ENCODE data around the gene CALML3. TPM values are rescaled to one million over a fixed set of nuclear protein-coding genes. Genes with fewer than 3 reads are reported as not detected.

CALML3 gene
- total and polyA plus RNA-seq, 4 donors, result 0.02 to 0.11 (median 0.04) TPM; not detected in 1

GRCh38 chr10:5534880-5535856 is 10.4 kb downstream of the CALML3 start:
- WGBS, 2 donors, result 65 to 67% methylated on average over 7 to 8 of the region's 8 CpGs
- ATAC-seq (ENCODE audit: insufficient read depth, low FRiP score), result no peak
- no peak overlapping the region for H3K4me3 ChIP-seq

GRCh38 chr10:5536486-5537081 is 11.8 kb downstream of the CALML3 start:
- no peak overlapping the region for H3K9ac ChIP-seq (ENCODE audit: insufficient read depth in 1 of 2, low read length in 2 of 2)
- no peaks in the 10 kb centered on the region for H3K27me3 ChIP-seq (ENCODE audit: control insufficient read depth in 3 of 3, insufficient read depth in 3 of 3, low read length in 2 of 3)
- H3K4me1 ChIP-seq (ENCODE audit: control insufficient read depth in 5 of 5, insufficient read depth in 5 of 5, low read length in 5 of 5), result no peaks in the 10 kb centered on the region
- DNase-seq (no peak), ATAC-seq (ENCODE audit: insufficient read depth, low FRiP score) (no peak)
- no peak overlapping the region for H3K4me3 ChIP-seq
- no peak overlapping the region for H3K27ac ChIP-seq (ENCODE audit: low read depth in 1 of 2, low read length in 1 of 2)
- WGBS, 2 donors, result 92 to 93% methylated on average over 7 of the region's 7 CpGs
- H3K36me3 ChIP-seq (ENCODE audit: control insufficient read depth in 4 of 4, insufficient read depth in 4 of 4, low read length in 4 of 4), result no peaks in the 10 kb centered on the region
- no peaks in the 10 kb centered on the region for H3K9me3 ChIP-seq (ENCODE audit: control insufficient read depth in 4 of 4, insufficient read depth in 3 of 4, low read length in 3 of 4)
- TF ChIP-seq CTCF (IDR thresholded peaks at IDR 0.05; ENCODE audit: control extremely low read depth, extremely low read depth), result no peak

More at GRCh38 chr10:5534880-5535856, 10.4 kb downstream of the CALML3 start:
- no peaks in the 10 kb centered on the region for H3K36me3 ChIP-seq (ENCODE audit: control insufficient read depth in 4 of 4, insufficient read depth in 4 of 4, low read length in 4 of 4)
- H3K27ac ChIP-seq (ENCODE audit: low read depth in 1 of 2, low read length in 1 of 2), result peak overlapping the region in 1 of 2 donors; percentile 21
- no peak overlapping the region for H3K9ac ChIP-seq (ENCODE audit: insufficient read depth in 1 of 2, low read length in 2 of 2)
- no peak for TF ChIP-seq CTCF (IDR thresholded peaks at IDR 0.05; ENCODE audit: control extremely low read depth, extremely low read depth)
- H3K4me1 ChIP-seq (ENCODE audit: control insufficient read depth in 5 of 5, insufficient read depth in 5 of 5, low read length in 5 of 5), result no peaks in the 10 kb centered on the region
- DNase-seq, result peak in 2 of 3 donors; percentile 4 to 75
- no peaks in the 10 kb centered on the region for H3K27me3 ChIP-seq (ENCODE audit: control insufficient read depth in 3 of 3, insufficient read depth in 3 of 3, low read length in 2 of 3)
- no peaks in the 10 kb centered on the region for H3K9me3 ChIP-seq (ENCODE audit: control insufficient read depth in 4 of 4, insufficient read depth in 3 of 4, low read length in 3 of 4)

- Histone ChIP-seq H3K9ac (ENCODE audit: insufficient read depth in 1 of 2, low read length in 2 of 2) (no peak overlapping the region), H3K9me3 (ENCODE audit: control insufficient read depth in 4 of 4, insufficient read depth in 3 of 4, low read length in 3 of 4) (no peaks in the 10 kb centered on the region), H3K4me3 (no peak overlapping the region), H3K27me3 (ENCODE audit: control insufficient read depth in 3 of 3, insufficient read depth in 3 of 3, low read length in 2 of 3) (no peaks in the 10 kb centered on the region), H3K27ac (ENCODE audit: low read depth in 1 of 2, low read length in 1 of 2) (no peak overlapping the region), H3K36me3 (ENCODE audit: control insufficient read depth in 4 of 4, insufficient read depth in 4 of 4, low read length in 4 of 4) (no peaks in the 10 kb centered on the region), H3K4me1 (ENCODE audit: control insufficient read depth in 5 of 5, insufficient read depth in 5 of 5, low read length in 5 of 5) (no peaks in the 10 kb centered on the region)
- no peak for TF ChIP-seq CTCF (IDR thresholded peaks at IDR 0.05; ENCODE audit: control extremely low read depth, extremely low read depth)
- 83 to 90% methylated on average over 6 of the region's 6 CpGs for WGBS, 2 donors
- DNase-seq (no peak), ATAC-seq (ENCODE audit: insufficient read depth, low FRiP score) (no peak)
Measured at GRCh38 chr10:5537684-5538083, 12.9 kb downstream of the CALML3 start.

Data from lung (tissue), 12 donors.